Right cardiac atrium (tissue), 5 donors: ENCODE measurements around the gene SMOC2. TPM values are rescaled to one million over a fixed set of nuclear protein-coding genes. Genes with fewer than 3 reads are reported as not detected.

Source experiments
- ATAC-seq, 2 donors: fragments of 200-7000 bp; cut with Tn5 transposase; one replicate each; pipeline versions ENCODE4 v1.8.0 to v1.9.1; 2020; ENCODE audit warnings: moderate library complexity in 2 of 2, mild to moderate bottlenecking in 1 of 2
- DNase-seq, 3 donors: peaks; one replicate each; pipeline ENCODE4 v3.0.0-alpha.2; 2020
- H3K27ac ChIP-seq: one replicate; pipeline ENCODE4 v1.5.1; 2013; ENCODE audit warnings: mild to moderate bottlenecking, low read length, control low read depth, moderate library complexity
- H3K27me3 ChIP-seq: one replicate; pipeline ENCODE4 v1.6.1; 2013; ENCODE audit not compliant: control insufficient read depth, insufficient read depth
- H3K4me1 ChIP-seq: one replicate; pipeline ENCODE4 v1.6.1; 2013; ENCODE audit warnings: low read length; ENCODE audit not compliant: control insufficient read depth, insufficient read depth
- H3K4me3 ChIP-seq: one replicate; pipeline ENCODE4 v1.5.1; 2013; ENCODE audit warnings: low read length, control low read depth
- H3K9me3 ChIP-seq: one replicate; pipeline ENCODE4 v1.6.1; 2013; ENCODE audit warnings: low read length; ENCODE audit not compliant: control insufficient read depth
- WGBS: extraction: QIAGEN DNeasy Blood & Tissue Kit; methylation state at CpG from one replicate; pipeline ENCODE4 v1.1.7; 2013; 5-methylcytosine and 5-hydroxymethylcytosine counted together
- intact Hi-C, 4 donors: fragments of 100-400 bp; cut with DNase I; formaldehyde crosslinking; loops; one replicate each; pipeline versions ENCODE4 v1.11.0 to v1.14.0; 2022 to 2023
- polyA plus RNA-seq: library from polyadenylated mRNA; stranded (reverse); fragments of 200-250 nt; gene quantifications from one replicate; pipeline ENCODE4 v1.2.3, GENCODE V29; 2013
- total RNA-seq, 4 donors: library from RNA; stranded (reverse); fragmentation: NEBNext Ultra II Directional; extraction: Animal tissue kit (Norgen Biotek cat#: 25700); gene quantifications; one replicate each; pipeline ENCODE4 v1.2.1, GENCODE V29; 2021
- donor health status: healthy with polysubstance abuse.
- donor health status: DM: no; HTN: yes; CAD: no.
- donor health status: DM: no; HTN: no; CAD: no.
- donor health status: DM: no; HTN: yes; CAD: no; lungs with severe emphysema.
- donor health status: DM: yes; HTN: yes; CAD: no.

Gene SMOC2
- total and polyA plus RNA-seq, 5 donors: 6.0 to 16.7 (median 10.9) TPM

DNA sequence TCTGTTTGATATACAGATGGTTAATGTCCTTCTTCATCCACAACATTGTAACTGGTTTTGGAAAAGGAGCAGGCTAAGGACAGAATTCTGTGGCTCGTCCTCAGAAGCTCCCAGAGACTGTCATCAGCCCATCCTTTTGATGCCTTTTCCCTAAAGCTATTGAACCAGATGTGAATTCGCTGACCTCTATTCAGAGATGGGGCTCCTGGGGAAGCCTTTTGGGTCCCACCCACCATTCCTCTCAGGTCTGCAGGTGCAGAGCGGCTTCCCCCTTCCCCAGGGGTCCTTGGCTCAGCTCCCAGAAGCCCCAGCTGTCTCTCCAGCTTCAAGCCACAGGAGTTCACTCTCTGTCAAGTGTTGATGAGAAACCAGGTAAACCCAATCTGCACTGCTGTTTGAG is 191.7 kb downstream of the SMOC2 start:
- intact Hi-C loops: no loop called here
- Histone ChIP-seq H3K4me1 (no peaks in the 10 kb centered on the region), H3K27me3 (no peaks in the 10 kb centered on the region), H3K27ac (no peak overlapping the region), H3K9me3 (no peaks in the 10 kb centered on the region), H3K4me3 (no peak overlapping the region)
- 78% methylated on average over 3 of the region's 3 CpGs for WGBS
- ATAC-seq (no peak), DNase-seq (no peak)

DNA sequence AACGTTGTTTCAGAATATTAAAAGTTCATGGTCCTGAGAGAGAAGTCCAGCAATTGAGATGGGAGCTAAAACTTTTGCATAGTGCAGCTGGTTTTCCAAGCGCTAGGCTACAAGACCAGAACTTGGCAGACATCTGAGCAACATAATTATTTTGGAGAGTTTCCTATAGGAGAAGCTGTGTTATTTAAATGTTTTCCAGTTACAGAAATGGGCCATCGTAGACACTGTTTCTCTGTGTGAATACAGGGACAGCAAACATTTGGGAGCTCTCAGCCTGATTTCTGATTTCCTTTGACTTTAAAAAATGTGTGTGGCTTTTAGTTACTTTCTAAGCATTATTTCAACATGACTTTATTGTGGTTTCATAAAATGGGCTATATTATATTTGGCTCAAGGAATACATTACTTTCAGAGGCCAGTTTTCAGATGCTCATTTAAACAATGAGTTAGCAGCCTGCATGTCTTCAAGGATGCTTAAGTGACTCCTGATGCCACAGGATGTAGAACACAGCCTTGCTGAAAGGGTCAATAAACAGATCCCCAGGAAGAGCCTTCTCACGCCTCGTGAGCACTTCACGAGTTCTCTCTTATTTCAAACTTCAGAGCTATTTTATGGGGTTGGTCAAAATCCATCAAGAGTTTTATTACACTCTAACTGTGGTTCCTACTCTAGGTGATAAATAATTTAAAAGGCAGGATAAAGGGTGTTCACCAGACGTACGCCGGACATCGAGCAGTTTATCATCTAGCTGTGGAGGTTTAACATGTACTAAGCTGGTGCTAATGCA is 193.8 kb downstream of the SMOC2 start:
- Histone ChIP-seq H3K9me3 (no peaks in the 10 kb centered on the region), H3K4me1 (no peaks in the 10 kb centered on the region), H3K27ac (no peak overlapping the region), H3K4me3 (no peak overlapping the region), H3K27me3 (no peaks in the 10 kb centered on the region)
- DNase-seq (no peak), ATAC-seq (no peak)
- intact Hi-C loops: no loop called here
- WGBS: 58% methylated on average over 10 of the region's 10 CpGs

DNA sequence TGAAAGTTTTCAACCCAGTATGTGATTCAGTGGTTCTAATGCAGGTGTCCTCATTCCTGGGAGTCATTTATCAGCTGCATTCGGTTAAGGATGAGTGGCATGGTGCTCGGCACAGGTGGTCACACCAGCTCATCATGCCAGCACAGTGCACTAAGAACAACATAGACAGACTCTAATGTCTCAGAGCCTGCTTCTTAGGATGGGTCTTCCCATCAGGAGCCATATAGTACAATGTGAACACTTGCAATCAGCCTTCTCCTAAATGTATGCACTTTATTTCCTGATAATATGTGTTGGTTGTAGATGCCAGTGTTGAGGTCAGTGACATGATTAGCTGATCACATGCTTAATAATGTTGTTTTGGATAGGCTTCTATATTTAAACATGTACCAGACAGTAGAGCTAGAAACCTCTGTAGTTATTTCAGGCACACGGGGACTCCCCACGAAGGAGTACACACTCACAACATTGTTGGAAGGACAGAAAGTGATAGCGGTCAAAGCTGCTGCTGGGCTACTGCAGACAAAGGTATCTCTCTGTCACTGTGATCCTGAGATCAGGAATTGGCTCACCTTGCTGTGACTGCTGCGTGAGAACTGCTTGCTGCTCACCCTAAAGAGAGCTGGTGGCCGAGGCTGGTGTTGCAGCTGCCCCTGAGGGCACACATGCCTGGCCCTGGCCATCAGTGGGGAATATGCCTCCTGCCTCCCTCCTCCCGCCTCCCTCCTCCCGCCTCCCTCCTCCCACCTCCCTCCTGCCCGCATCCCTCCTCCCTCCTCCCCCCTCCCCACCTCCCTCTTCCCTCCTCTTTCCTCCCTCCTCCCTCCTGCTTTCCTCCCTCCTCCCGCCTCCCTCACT is 195.4 kb downstream of the SMOC2 start:
- DNase-seq (no peak), ATAC-seq (peak; percentile 59 to 63)
- intact Hi-C loops: no loop called here
- Histone ChIP-seq H3K9me3 (no peaks in the 10 kb centered on the region), H3K27me3 (no peaks in the 10 kb centered on the region), H3K27ac (no peak overlapping the region), H3K4me1 (no peaks in the 10 kb centered on the region), H3K4me3 (no peak overlapping the region)
- 43% methylated on average over 10 of the region's 11 CpGs for WGBS

DNA sequence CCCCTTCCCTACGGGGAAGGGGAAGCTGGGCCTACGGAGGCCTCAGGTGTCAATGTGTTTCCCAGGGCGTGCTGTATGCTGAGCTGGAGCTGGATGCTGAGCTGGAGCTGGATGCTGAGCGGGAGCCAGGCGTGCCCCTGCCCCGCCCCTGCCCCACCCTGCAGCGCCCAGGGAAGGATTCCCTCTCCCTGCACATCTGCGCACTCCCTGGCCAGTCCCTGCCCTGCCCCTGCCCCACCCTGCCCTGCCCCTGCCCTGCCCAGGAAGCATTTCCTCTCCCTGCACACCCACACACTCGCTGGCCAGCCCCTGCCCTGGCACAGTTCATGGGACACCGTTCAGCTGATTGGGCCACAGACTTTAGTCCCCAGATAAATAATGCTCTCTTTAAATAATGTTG is 196.8 kb downstream of the SMOC2 start:
- no peaks in the 10 kb centered on the region for H3K9me3 ChIP-seq
- peak in 1 of 2 donors; percentile 14 for ATAC-seq
- H3K27ac ChIP-seq: no peak overlapping the region
- intact Hi-C loops: no loop called here
- 68% methylated on average over 10 of the region's 10 CpGs for WGBS
- no peak overlapping the region for H3K4me3 ChIP-seq
- DNase-seq: no peak
- H3K4me1 ChIP-seq: no peaks in the 10 kb centered on the region
- no peaks in the 10 kb centered on the region for H3K27me3 ChIP-seq

DNA sequence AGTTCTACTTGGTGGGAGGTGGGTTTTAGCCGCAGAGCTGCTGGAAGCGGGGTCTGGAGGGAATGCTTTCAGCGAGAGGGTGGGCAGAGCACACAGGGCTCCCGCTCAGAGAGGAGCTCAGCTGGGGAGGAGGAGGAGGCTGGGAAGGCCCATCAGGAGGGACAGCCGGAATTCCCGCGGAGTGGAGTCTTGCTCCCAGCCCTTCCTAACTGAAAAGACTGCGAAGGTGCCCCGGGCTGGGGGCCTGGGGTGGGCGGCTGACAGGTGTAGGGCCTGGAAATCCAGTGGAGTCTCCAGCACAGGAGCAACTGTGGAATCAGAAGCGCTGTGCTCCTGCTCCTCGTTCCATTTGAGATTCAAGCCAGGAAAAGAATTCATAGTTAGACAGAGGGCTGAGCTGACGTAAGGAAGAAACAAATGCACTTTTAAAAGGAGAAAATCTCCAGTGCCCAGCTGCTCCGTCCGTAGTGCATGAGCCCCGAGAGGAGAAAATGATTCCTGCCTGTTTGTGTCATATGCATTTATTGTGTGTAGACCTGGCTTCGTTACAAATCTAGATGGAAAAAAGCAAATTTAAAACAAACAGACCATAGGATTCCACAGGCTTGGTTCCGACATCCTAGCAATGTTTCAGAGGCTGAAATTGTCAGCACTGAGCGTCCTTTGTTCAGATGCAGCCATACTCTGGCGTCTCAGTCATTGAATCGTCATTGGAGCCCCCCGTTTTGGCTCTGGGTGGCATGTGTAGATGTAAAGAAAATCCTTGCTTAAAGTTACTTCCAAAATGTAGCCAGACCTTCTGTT is 197.7 kb downstream of the SMOC2 start:
- intact Hi-C loops: no loop called here
- no peaks in the 10 kb centered on the region for H3K4me1 ChIP-seq
- H3K4me3 ChIP-seq: no peak overlapping the region
- H3K27me3 ChIP-seq: no peaks in the 10 kb centered on the region
- no peaks in the 10 kb centered on the region for H3K9me3 ChIP-seq
- WGBS: 48% methylated on average over 22 of the region's 22 CpGs
- H3K27ac ChIP-seq: no peak overlapping the region
- peak in 1 of 2 donors; percentile 33 for ATAC-seq
- no peak for DNase-seq

DNA sequence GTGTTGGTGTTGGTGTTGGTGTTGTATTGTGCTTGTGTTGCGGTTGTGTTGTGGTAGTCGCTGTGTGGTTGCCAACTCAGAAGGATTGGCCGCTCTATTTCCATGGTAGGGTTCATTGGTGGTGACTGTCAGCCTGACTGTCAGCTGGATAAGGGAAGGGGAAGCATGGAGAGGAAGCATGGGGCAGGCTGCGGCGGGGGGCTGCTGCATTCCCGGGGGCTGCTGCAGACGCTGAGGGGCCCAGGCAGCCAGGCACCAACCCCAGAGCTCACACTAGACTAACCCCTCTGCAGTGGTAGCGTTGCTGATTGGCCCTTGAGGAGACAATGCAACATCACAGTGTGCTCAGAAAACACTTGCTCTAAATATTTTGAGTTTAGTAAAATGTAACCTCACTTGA is 199.2 kb downstream of the SMOC2 start:
- Histone ChIP-seq H3K4me3 (no peak overlapping the region), H3K27ac (no peak overlapping the region), H3K9me3 (no peaks in the 10 kb centered on the region), H3K27me3 (no peaks in the 10 kb centered on the region), H3K4me1 (no peaks in the 10 kb centered on the region)
- intact Hi-C loops: no loop called here
- 60% methylated on average over 8 of the region's 8 CpGs for WGBS
- no peak for ATAC-seq
- DNase-seq: no peak

DNA sequence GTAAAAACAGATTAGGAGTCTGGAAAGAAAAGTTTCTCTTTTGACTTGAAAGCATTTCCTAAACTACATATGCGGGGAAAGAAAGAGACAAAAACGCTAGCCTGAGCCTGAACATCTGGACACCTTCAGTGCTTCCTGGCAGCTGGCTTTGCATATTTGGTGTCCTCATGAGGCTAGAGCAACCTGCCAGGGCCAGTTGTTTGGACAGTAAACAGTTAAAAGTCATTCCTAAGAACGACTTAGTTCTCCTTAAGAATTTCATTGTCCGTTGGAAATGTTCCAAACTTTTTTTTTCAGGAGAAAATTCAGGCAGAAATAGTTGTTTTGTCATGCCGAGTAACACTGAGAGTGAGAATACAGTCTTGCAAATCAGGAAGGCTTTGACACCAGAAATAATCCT is 199.8 kb downstream of the SMOC2 start:
- 27% methylated on average over 5 of the region's 5 CpGs for WGBS
- ATAC-seq (no peak), DNase-seq (no peak)
- intact Hi-C loops: no loop called here
- Histone ChIP-seq H3K4me3 (no peak overlapping the region), H3K27me3 (no peaks in the 10 kb centered on the region), H3K9me3 (no peaks in the 10 kb centered on the region), H3K4me1 (no peaks in the 10 kb centered on the region), H3K27ac (no peak overlapping the region)

DNA sequence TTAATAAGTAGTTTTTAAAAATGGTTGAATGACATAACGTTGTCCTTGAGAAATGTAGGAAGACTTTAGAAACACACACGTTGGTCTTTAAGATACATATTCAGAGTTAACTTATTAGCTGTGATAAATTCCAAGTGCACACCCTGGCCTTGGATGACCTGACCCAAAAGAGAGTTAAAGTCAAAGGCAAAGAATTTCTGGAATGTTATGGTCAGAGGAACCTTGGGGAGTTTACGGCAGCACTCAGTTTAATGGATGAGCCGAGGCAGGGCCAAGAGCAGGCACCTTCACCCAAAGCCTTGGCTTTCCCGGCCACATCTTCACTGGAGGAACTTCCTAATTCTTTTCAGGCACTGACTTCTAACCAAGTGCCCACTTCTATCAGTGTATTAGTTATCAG is 200.5 kb downstream of the SMOC2 start:
- intact Hi-C loops: no loop called here
- no peak for ATAC-seq
- WGBS: 60% methylated on average over 5 of the region's 5 CpGs

DNA sequence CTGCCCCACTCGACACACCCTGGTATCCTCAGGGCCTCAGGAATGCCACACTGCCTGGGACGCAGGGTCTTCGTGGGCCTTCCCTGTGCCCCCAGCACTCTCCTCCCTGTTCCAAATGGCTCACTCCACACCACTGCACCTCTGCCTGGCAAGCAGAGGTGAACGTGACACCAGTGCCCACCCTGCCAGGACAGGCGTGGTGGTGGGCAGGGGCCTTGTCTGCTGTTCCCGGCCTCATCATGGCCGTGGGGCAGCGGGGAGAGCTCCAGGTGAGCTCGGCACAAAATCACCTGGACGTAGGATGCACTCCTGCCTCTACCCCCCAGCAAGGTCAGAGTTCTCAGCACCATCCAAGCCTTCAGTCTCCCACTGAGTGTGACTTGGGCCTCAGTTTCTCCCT is 202.4 kb downstream of the SMOC2 start:
- DNase-seq (no peak), ATAC-seq (no peak)
- Histone ChIP-seq H3K4me1 (no peaks in the 10 kb centered on the region), H3K27me3 (no peaks in the 10 kb centered on the region), H3K9me3 (no peaks in the 10 kb centered on the region), H3K4me3 (no peak overlapping the region), H3K27ac (no peak overlapping the region)
- 84% methylated on average over 10 of the region's 10 CpGs for WGBS
- intact Hi-C loops: no loop called here

More for the DNA sequence above, 200.5 kb downstream of the SMOC2 start:
- Histone ChIP-seq H3K4me3 (no peak overlapping the region), H3K4me1 (no peaks in the 10 kb centered on the region), H3K27ac (no peak overlapping the region), H3K27me3 (no peaks in the 10 kb centered on the region), H3K9me3 (no peaks in the 10 kb centered on the region)
- no peak for DNase-seq

DNA sequence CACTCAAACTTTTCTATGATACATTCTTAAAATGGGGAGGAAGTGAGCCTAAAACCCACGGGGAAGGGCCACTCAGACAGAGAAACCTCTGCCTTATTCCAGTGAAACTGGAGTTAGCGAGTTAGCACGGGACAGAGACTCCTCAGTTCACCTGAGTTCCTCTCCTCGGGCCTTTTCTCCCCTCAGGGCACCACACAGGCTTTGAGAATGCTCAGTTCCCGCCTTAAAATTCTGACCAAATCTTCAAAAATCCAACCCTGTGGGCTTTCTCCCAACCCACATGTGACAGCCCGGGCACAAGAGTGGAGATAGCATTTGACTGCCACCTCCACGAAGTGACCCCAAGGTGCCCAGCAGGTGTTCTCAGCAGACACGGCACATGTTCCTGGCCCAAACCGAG is 204.3 kb downstream of the SMOC2 start:
- H3K27ac ChIP-seq: no peak overlapping the region
- no peaks in the 10 kb centered on the region for H3K9me3 ChIP-seq
- no peaks in the 10 kb centered on the region for H3K27me3 ChIP-seq
- intact Hi-C loops: no loop called here
- no peaks in the 10 kb centered on the region for H3K4me1 ChIP-seq
- ATAC-seq (no peak), DNase-seq (no peak)
- no peak overlapping the region for H3K4me3 ChIP-seq
- WGBS: 77% methylated on average over 9 of the region's 9 CpGs

DNA sequence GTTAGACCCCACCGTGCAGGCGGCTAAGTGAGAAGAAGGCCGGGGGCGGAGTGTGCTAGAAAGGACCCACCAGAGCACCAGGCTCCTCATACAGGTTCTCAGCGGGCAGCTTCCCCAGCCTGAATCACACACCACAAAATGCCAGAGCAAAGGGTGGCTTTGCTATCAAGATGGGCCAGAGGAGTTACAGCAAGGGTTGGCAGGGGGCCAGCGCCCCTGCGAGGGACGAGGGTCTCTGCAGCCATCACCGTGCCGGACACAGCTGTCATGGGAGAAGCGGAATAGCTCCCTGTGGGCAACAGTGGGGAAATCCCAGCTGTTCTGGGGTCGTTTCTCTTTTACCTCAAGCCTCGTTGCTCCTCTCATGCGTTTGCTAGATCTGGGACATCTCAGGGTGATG is 206.3 kb downstream of the SMOC2 start:
- Histone ChIP-seq H3K27ac (no peak overlapping the region), H3K9me3 (no peaks in the 10 kb centered on the region), H3K27me3 (no peaks in the 10 kb centered on the region), H3K4me1 (no peaks in the 10 kb centered on the region), H3K4me3 (no peak overlapping the region)
- ATAC-seq (no peak), DNase-seq (no peak)
- intact Hi-C loops: no loop called here
- 56% methylated on average over 14 of the region's 14 CpGs for WGBS
